Vagina (tissue), 2 donors: ENCODE results near the gene SOX14. TPM values are rescaled to one million over a fixed set of nuclear protein-coding genes. Genes with fewer than 3 reads are reported as not detected.

Experiments used
- DNase-seq, 2 donors: peaks; one replicate each; pipeline ENCODE4 v3.0.0-alpha.2; 2017; ENCODE audit errors: extremely low spot score in 2 of 2
- H3K27ac ChIP-seq: fragments of 200-600 bp; sonication (generic); one replicate; pipeline ENCODE4 v1.5.1; 2019
- H3K27me3 ChIP-seq: fragments of 200-600 bp; sonication (generic); one replicate; pipeline ENCODE4 v1.5.1; 2019
- H3K36me3 ChIP-seq, 2 donors: fragments of 200-600 bp; sonication (generic); one replicate each; pipeline ENCODE4 v1.5.1; 2017 to 2019
- H3K4me1 ChIP-seq: fragments of 200-600 bp; sonication (generic); one replicate; pipeline ENCODE4 v1.5.1; 2019
- H3K4me3 ChIP-seq, 2 donors: fragments of 200-600 bp; sonication (generic); 1 replicate in 1 of 2; 2 replicates in 1 of 2; pipeline ENCODE4 v1.5.1; 2016 to 2019
- H3K9me3 ChIP-seq: fragments of 200-600 bp; sonication (generic); one replicate; pipeline ENCODE4 v1.5.1; 2019
- CTCF ChIP-seq, 3 experiments: fragments of 450-650 bp in 2 of 3; fragments of 200-600 bp in 1 of 3; sonication (generic) in 1 of 3; IDR thresholded peaks; one replicate each; pipeline ENCODE4 v1.5.1; 2017 to 2019; ENCODE audit warnings: antibody characterized with exemption in 3 of 3, mild to moderate bottlenecking in 2 of 3, moderate library complexity in 2 of 3
- POLR2A ChIP-seq, 2 donors: fragments of 450-650 bp; IDR thresholded peaks; one replicate each; pipeline ENCODE4 v1.6.1; 2017; ENCODE audit warnings: antibody characterized with exemption in 2 of 2, mild to moderate bottlenecking in 2 of 2, moderate library complexity in 2 of 2
- POLR2AphosphoS5 ChIP-seq, 2 donors: sonication (generic); formaldehyde crosslinking; IDR thresholded peaks; one replicate each; pipeline ENCODE4 v1.9.0; 2017; ENCODE audit warnings: antibody characterized with exemption in 2 of 2, mild to moderate bottlenecking in 2 of 2, low read depth in 1 of 2; ENCODE audit not compliant: insufficient read depth in 1 of 2
- intact Hi-C: fragments of 100-400 bp; cut with DNase I; formaldehyde crosslinking; loops from one replicate; pipeline ENCODE4 v1.15.1; 2023
- total RNA-seq: library from RNA; depleted of rRNA; stranded (reverse); fragments of >200 nt; gene quantifications from one replicate; pipeline ENCODE4 v1.2.3, GENCODE V29; 2016

SOX14 gene
- total RNA-seq: not detected

DNA sequence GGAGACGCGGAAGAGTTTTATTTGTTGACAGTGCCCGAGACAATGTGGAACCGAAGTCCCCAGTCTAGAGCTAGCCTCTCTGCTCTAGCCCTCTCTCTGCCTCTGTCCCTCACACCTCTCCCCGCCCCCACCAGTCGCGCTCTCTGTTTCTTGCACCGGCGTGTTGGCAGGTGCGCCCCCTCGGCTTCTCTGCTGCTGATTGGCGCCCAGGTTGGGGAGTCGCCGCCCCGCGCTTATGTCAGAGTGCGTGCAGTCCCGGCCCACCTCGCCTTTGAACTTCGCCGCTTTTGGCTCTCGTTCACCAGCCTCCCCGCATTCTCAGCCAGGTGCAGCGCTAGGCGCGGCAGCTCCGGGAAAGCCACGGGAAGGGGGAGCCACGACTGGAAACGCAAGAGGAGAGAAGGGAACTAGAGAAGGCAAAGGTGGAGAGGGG lies at the start of gene SOX14:
SOX14 (plus strand) TSS at position 315 of the 433 bp plus-strand sequence. CDS start 470 bp downstream, outside the sequence.
- Histone ChIP-seq H3K4me1 (peaks cover 31% of the 10 kb centered on the region), H3K27me3 (peaks cover 5% of the 10 kb centered on the region), H3K9me3 (no peaks in the 10 kb centered on the region), H3K27ac (no peak within 1 kb of the TSS), H3K36me3 (no peaks in the 10 kb centered on the region), H3K4me3 (no peak within 1 kb of the TSS)
- intact Hi-C loops: no loop called here
- no peak for DNase-seq
- TF ChIP-seq POLR2A (IDR thresholded peaks at IDR 0.05): no peak
- no peak for TF ChIP-seq CTCF (IDR thresholded peaks at IDR 0.05)
- no peak for TF ChIP-seq POLR2AphosphoS5 (IDR thresholded peaks at IDR 0.05; ENCODE audit: insufficient read depth in 1 of 2, low read depth in 1 of 2)

GRCh38 chr3:137714551-137714950 lies 49.6 kb upstream of the SOX14 start:
- Histone ChIP-seq H3K4me1 (no peaks in the 10 kb centered on the region), H3K9me3 (no peaks in the 10 kb centered on the region), H3K27ac (no peak overlapping the region), H3K36me3 (no peaks in the 10 kb centered on the region), H3K27me3 (no peaks in the 10 kb centered on the region), H3K4me3 (no peak overlapping the region)
- DNase-seq: no peak
- intact Hi-C loops: no loop called here
- no peak for TF ChIP-seq CTCF (IDR thresholded peaks at IDR 0.05)
- TF ChIP-seq POLR2AphosphoS5 (IDR thresholded peaks at IDR 0.05; ENCODE audit: insufficient read depth in 1 of 2, low read depth in 1 of 2): no peak
- no peak for TF ChIP-seq POLR2A (IDR thresholded peaks at IDR 0.05)

DNA sequence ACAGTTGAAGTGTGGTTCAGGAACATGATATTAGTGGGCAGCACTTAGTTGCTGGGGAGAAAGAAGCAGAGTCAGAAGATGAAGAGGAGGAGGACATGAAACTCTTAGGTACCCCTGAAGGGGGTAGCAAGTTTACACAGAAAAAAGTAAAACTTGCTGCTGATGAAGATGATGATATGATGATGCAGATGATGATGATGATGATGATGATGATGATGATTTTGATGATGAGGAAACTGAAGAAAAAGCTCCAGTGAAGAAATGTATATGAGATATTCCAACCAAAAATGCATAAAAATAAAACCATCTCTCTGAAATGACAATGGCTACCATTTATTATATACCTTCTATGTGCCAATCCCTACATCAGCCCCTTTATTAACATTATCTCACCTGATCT lies 39.9 kb upstream of the SOX14 start:
- no peaks in the 10 kb centered on the region for H3K4me1 ChIP-seq
- DNase-seq: no peak
- intact Hi-C loops: no loop called here
- H3K9me3 ChIP-seq: no peaks in the 10 kb centered on the region
- no peak overlapping the region for H3K4me3 ChIP-seq
- no peaks in the 10 kb centered on the region for H3K36me3 ChIP-seq
- H3K27me3 ChIP-seq: no peaks in the 10 kb centered on the region
- TF ChIP-seq CTCF (IDR thresholded peaks at IDR 0.05): no peak
- TF ChIP-seq POLR2A (IDR thresholded peaks at IDR 0.05): no peak
- TF ChIP-seq POLR2AphosphoS5 (IDR thresholded peaks at IDR 0.05; ENCODE audit: insufficient read depth in 1 of 2, low read depth in 1 of 2): no peak
- H3K27ac ChIP-seq: no peak overlapping the region

GRCh38 chr3:137737208-137737607 lies 26.9 kb upstream of the SOX14 start:
- TF ChIP-seq CTCF (IDR thresholded peaks at IDR 0.05): no peak
- no peak for TF ChIP-seq POLR2A (IDR thresholded peaks at IDR 0.05)
- no peak for TF ChIP-seq POLR2AphosphoS5 (IDR thresholded peaks at IDR 0.05; ENCODE audit: insufficient read depth in 1 of 2, low read depth in 1 of 2)
- Histone ChIP-seq H3K4me3 (no peak overlapping the region), H3K36me3 (no peaks in the 10 kb centered on the region), H3K9me3 (no peaks in the 10 kb centered on the region), H3K27me3 (no peaks in the 10 kb centered on the region), H3K27ac (no peak overlapping the region), H3K4me1 (no peaks in the 10 kb centered on the region)
- DNase-seq: no peak
- intact Hi-C loops: no loop called here

- no peaks in the 10 kb centered on the region for H3K27me3 ChIP-seq
- no peak overlapping the region for H3K4me3 ChIP-seq
- intact Hi-C loops: no loop called here
- H3K36me3 ChIP-seq: no peaks in the 10 kb centered on the region
- no peak for DNase-seq
- TF ChIP-seq POLR2A (IDR thresholded peaks at IDR 0.05) (no peak), CTCF (IDR thresholded peaks at IDR 0.05) (no peak), POLR2AphosphoS5 (IDR thresholded peaks at IDR 0.05; ENCODE audit: insufficient read depth in 1 of 2, low read depth in 1 of 2) (no peak)
- no peak overlapping the region for H3K27ac ChIP-seq
- H3K4me1 ChIP-seq: no peaks in the 10 kb centered on the region
- H3K9me3 ChIP-seq: no peaks in the 10 kb centered on the region
These were observed 25.4 kb upstream of the SOX14 start for GRCh38 chr3:137738710-137739109.
